Measurements from ENCODE around the gene OGDHL.

GRCh38 chr10:49688920-49689319, 73.2 kb downstream of the OGDHL start:
- no peak for TF ChIP-seq CTCF (IDR thresholded peaks at IDR 0.05)
- TF ChIP-seq POLR2A (IDR thresholded peaks at IDR 0.05) = no peak
